ENCODE results near the gene ACBD6. TPM values are rescaled to one million over a fixed set of nuclear protein-coding genes. Genes with fewer than 3 reads are reported as not detected.

Gene ACBD6
- total and polyA plus RNA-seq, 10 of the 15 experiments (the other 5 are each of a cell fraction or from before 2014, with no cell fraction given), result 15.0 to 67.3 (median 55.0) TPM

GRCh38 chr1:180515857-180516388, 13.5 kb upstream of the ACBD6 start:
- FAIRE-seq (peak; percentile 61), ATAC-seq (peak; percentile 99), DNase-seq (ENCODE audit: low read depth, low spot score) (peak; percentile 49)
- no peak overlapping the region for H3K4me3 ChIP-seq
- H3K4me1 ChIP-seq (ENCODE audit: control insufficient read depth, insufficient read depth, low read length), result peaks cover 3% of the 10 kb centered on the region; the same call in 1 of the 2 replicates
- H3K9ac ChIP-seq (ENCODE audit: control insufficient read depth, insufficient read depth, low read length), result no peak overlapping the region
- no peak overlapping the region for H3K4me2 ChIP-seq (ENCODE audit: control insufficient read depth, insufficient read depth)
- peak overlapping the region; percentile 40; the same call in 1 of the 2 replicates for H3K27ac ChIP-seq (ENCODE audit: control insufficient read depth, insufficient read depth)
- no peaks in the 10 kb centered on the region for H4K20me1 ChIP-seq (ENCODE audit: control insufficient read depth, insufficient read depth)
- no peaks in the 10 kb centered on the region for H3K79me2 ChIP-seq (ENCODE audit: control insufficient read depth, insufficient read depth, low read length)
- no peak for TF ChIP-seq ZNF217 (IDR thresholded peaks at IDR 0.05)
- TF ChIP-seq PBX3 (IDR thresholded peaks at IDR 0.05; ENCODE audit: insufficient replicate concordance, low read depth, low read length), result no peak
- peak; percentile 72 to 88 (median 76) for TF ChIP-seq CTCF (IDR thresholded peaks at IDR 0.05 in 2 of 3, conservative IDR thresholded peaks at IDR 0.05 in 1 of 3; ENCODE audit: control insufficient read depth in 2 of 3, extremely low read depth in 1 of 3, insufficient read depth in 1 of 3, low read depth in 3 of 3, low read length in 3 of 3)
- peak; percentile 92 for TF ChIP-seq RAD21 (IDR thresholded peaks at IDR 0.05; ENCODE audit: insufficient read depth, low read depth, low read length)
- peak; percentile 59; the same call in 1 of the 3 replicates for TF ChIP-seq POU2F2 (IDR thresholded peaks at IDR 0.05; ENCODE audit: borderline replicate concordance, low read depth, low read length)
- no peak for TF ChIP-seq PRDM15 (CRISPR knock-in tag; IDR thresholded peaks at IDR 0.05)
- TF ChIP-seq SP1 (IDR thresholded peaks at IDR 0.05; ENCODE audit: low read depth, low read length), result no peak
- 0 out of 2 replicates have a peak, but pooled peaks have one; percentile 44 for TF ChIP-seq FOXM1 (IDR thresholded peaks at IDR 0.05; ENCODE audit: low read depth, low read length)
- peak; percentile 68; the same call in 1 of the 2 replicates for TF ChIP-seq SMC3 (IDR thresholded peaks at IDR 0.05; ENCODE audit: borderline replicate concordance, low read length)
- TF ChIP-seq YY1 (IDR thresholded peaks at IDR 0.05; ENCODE audit: low read depth, low read length), result 0 out of 2 replicates have a peak, but pooled peaks have one; percentile 25
- in situ Hi-C loops (cut with MboI), result no loop called here
- ChIA-PET RAD21 (ENCODE audit: unreplicated experiment) (interaction anchor here (0.5 to 4.7 kb wide), 20 partner anchors 13 to 907 kb away, joined by 3 to 110 read pairs (median 4); partner anchors contain the start of genes ACBD6 and XPR1), SMC1A (ENCODE audit: uncharacterized antibody, unreplicated experiment) (interaction anchor here (0.5 to 10.3 kb wide), 25 partner anchors 10 to 967 kb away, joined by 3 to 139 read pairs (median 4); partner anchors contain the start of gene CACNA1E), CTCF (interaction anchor here (0.6 to 10.4 kb wide), 57 partner anchors 8 to 961 kb away, joined by 3 to 236 read pairs (median 4); partner anchors contain the start of genes ACBD6, OVAAL and XPR1), POLR2A (interaction anchor here (0.6 to 1.6 kb wide), 5 partner anchors 11 to 405 kb away, joined by 3 to 4 read pairs (median 3); no protein-coding TSS in a partner anchor)
- no peaks in the 10 kb centered on the region for H3K27me3 ChIP-seq (replicated peaks in 1 of 2; ENCODE audit: control insufficient read depth in 2 of 2, insufficient read depth in 2 of 2, low read length in 1 of 2)
- no TSS peak for BruUV-seq (replicated peaks)
- H3K36me3 ChIP-seq (ENCODE audit: control insufficient read depth in 2 of 2, insufficient read depth in 2 of 2, low read length in 1 of 2), result no peaks in the 10 kb centered on the region
- WGBS (ENCODE audit: insufficient coverage, insufficient replicate concordance, low lambda C conversion rate, missing lambda C conversion rate), result 3% methylated on average over 8 of the region's 8 CpGs
- no peaks in the 10 kb centered on the region for H3K9me3 ChIP-seq (replicated peaks; ENCODE audit: control insufficient read depth, insufficient read depth, low read length)
- H2AFZ ChIP-seq (ENCODE audit: control insufficient read depth, low read depth, low read length), result peak overlapping the region; percentile 83
- intact Hi-C loops (cut with micrococcal nuclease; ENCODE audit: unreplicated experiment), result loop anchor here (1.0 to 5.0 kb wide), 2 partner anchors 346 to 650 kb away; no protein-coding TSS in a partner anchor

Measured in GM12878 (cell line).